Stimulated activated CD4-positive, alpha-beta T cell treated with anti-CD3 and anti-CD28 coated beads, Interleukin-2, amount 100 ng/mL, for 4 hours (primary cell): ENCODE data around the gene MTCH1.

Source experiments
- DNase-seq: peaks from one replicate; pipeline ENCODE4 v3.0.0-alpha.2; 2020; ENCODE audit warnings: low read depth

MTCH1 gene

GRCh38 chr6:37017606-37018197, 31.7 kb upstream of the MTCH1 start:
- no peak for DNase-seq

DNA sequence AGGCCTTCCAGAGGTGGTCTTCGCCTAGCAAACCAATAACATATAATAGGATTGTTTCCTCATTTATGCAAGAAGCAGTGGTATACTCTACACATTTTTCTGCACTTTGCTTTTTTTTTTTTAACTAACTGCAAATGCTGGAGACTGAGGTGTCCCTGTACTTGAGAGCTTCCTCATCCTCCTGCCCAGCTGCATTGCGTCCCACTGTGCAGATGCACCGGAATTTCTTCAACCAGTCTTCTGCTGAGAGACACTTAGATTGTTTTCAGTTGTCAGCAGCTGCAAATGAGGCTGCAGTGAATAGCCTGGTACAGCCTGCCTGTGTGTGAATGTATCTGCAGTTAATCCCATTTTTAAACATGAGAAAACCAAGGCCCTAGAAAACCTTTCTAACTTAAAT, 31.0 kb upstream of the MTCH1 start:
- DNase-seq: no peak

DNA sequence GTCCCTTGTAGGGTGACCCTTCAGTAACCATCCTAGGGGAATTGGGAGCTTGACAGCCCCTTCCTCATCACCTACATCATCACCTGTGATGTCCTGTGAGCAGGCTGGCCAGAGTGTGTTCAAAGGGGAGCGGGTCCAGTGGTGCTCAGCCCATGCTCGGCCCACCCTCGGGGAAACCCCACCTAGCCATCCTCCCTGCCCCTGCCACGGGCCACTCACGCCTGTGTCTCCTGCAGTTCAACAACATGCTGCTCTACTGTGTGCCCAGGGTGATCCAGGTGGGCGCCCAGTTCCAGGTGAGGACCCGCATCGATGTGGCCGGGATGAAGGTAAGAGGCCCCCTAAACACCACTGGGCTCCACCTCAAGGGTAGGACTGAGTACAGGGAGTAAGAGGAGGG, 29.5 kb upstream of the MTCH1 start:
- DNase-seq: no peak

DNA sequence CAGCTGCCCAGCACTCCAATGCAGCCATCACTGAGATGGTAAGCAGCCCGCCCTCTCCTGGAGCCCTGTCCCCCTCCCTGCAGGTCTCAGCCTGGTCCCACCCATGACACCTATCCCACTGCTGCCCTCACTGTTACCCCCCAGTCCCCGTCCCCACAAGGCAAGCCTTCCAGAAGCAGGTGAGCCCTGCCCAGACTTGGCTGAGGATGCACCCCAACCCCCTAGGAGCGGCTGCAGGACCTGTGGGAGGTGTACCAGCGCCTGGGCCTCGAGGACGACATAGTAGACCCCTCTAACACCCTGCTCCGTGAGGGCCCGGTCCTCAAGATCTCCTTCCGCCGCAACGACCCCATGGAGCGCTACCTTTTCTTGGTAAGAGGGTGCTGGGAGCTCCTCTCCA, 28.7 kb upstream of the MTCH1 start:
- no peak for DNase-seq

DNA sequence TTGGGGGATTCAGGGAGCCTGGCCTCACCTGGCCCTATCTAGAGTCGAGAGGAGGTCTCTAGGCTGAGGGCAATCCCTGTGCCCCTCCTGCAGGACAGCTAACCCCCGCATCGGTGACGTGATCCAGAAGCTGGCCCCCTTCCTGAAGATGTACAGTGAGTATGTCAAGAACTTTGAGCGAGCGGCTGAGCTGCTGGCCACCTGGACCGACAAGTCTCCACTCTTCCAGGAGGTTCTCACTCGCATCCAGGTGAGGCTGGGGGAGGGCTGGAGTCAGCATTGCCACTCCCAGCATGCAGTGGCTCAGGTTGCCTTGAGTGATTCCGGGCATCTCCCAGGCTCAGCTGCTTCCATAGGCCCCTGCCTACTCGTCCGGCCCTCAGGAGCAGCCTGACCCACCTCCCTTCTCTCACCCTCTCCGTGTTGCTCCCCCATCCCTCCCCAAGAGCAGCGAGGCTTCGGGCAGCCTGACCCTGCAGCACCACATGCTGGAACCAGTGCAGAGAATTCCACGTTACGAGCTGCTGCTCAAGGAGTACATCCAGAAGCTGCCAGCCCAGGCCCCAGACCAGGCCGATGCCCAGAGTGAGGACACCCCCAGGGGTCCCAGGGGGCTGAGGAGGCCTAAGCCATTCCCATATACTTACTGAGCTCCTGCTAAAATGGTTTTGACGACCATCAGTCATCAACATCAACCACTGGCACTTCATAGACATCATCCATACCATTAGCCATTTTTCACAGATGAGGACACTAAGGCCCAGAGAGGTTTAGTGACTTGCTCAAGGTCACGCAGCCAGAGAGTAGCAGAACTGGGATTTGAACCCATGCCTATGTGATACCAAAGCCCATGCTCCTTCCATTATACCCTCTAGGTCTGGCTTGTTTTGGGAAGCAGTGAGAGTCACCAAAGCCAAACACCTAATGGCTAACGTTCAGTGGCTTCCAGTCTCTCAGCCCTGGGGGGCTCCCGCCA, 27.8 kb upstream of the MTCH1 start:
- DNase-seq: no peak

GRCh38 chr6:37011656-37012378, 25.8 kb upstream of the MTCH1 start:
- DNase-seq: no peak

DNA sequence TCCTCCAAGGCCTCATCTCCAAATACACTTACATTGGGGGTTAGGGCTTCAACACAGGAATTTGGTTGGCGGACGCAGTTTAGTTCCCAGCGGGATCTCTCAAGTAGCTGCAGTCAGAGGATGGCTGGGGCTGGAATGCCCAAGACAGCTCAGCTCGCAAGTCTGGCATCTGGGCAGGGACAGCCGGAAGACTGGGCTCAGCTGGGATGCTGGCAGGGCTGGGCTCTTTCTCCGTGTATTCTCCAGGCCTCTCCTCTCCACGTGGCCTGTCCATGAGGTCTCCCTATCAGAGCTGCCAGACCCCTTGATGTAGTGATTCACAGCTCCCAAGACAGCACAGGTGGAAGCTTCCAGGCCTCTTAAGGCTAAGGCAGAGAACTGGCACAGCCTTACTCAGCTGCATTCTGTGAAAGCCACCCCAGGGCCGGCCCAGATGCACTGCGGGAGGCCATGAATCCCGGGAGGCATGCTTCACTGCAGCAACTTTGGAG, 24.5 kb upstream of the MTCH1 start:
- no peak for DNase-seq

- DNase-seq: no peak
Measured at GRCh38 chr6:37008484-37009465, 22.8 kb upstream of the MTCH1 start.

DNA sequence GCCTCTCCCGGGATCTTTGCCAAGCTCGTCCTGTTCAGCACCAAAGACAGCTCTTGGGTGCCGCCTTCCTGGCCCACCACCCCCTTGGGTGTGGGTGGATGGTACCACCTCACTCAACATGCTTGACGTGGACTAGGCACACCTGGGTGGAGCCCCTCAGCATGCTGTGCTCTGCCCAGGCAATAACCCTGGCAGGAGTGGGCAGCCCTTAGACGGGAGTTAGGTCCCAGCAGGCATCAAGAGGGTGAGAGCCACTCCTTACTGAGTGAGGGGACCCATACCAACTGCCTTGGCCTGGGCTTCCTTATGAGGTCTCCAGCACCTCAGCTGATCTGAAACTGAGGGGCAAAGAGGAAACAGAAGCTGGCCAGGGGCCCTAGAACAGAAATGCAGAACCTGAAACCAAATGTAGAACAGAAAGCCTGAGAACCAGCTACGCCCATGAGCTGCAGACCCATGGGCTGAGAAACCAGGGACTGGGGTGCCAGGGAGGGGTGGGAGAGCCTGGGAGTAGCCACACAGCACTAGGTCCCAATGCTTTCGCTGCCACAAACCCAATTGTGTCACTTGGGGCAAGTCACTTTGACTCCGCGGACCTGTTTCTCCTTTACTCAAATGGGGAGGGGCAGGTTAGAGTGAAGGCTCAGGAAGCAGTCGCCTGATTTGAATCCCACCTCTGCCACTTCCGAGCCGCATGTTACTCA, 21.5 kb upstream of the MTCH1 start:
- no peak for DNase-seq

- DNase-seq: no peak
Measured at GRCh38 chr6:37006793-37007339, 20.9 kb upstream of the MTCH1 start.

DNA sequence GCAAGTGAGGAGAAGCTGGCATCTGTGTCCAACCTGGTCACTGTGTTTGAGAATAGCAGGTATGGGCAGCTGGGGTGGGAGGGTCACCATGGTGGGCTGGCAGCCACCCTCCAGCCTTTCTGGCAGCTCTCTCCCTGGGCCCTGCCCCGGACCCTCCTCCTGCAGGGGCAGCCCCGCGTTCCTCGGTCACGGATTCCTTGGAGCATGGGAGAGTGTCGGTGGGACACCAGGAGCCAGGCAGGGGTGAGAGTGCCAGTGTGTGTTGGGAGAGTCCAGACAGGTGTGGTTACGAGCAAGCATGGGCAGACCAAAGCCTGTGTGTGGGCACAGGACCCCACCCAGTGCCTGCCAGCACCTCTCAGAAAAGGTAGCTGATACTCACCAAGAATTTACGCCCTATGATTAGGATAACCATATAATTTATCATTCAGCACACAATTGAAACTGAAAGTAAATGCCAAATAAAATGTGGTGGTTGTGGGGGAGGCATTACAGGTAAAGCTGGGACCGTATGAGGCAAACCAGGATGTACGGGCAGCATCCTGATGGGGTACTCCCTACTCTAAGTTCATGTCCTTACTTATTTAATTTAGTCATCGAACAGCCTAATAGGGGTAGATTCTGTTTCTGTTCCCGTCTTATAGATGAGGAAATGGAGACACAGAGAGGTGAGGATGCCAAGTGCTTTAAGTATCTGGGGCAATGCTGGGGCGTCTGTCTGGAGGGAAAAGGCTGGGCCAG, 20.0 kb upstream of the MTCH1 start:
- no peak for DNase-seq

- no peak for DNase-seq
Measured at GRCh38 chr6:37005061-37005810, 19.2 kb upstream of the MTCH1 start, which contains the start of gene FGD2. FGD2 (plus strand) TSS chr6:37005655; CDS start chr6:37005818, 163 bp downstream.

DNA sequence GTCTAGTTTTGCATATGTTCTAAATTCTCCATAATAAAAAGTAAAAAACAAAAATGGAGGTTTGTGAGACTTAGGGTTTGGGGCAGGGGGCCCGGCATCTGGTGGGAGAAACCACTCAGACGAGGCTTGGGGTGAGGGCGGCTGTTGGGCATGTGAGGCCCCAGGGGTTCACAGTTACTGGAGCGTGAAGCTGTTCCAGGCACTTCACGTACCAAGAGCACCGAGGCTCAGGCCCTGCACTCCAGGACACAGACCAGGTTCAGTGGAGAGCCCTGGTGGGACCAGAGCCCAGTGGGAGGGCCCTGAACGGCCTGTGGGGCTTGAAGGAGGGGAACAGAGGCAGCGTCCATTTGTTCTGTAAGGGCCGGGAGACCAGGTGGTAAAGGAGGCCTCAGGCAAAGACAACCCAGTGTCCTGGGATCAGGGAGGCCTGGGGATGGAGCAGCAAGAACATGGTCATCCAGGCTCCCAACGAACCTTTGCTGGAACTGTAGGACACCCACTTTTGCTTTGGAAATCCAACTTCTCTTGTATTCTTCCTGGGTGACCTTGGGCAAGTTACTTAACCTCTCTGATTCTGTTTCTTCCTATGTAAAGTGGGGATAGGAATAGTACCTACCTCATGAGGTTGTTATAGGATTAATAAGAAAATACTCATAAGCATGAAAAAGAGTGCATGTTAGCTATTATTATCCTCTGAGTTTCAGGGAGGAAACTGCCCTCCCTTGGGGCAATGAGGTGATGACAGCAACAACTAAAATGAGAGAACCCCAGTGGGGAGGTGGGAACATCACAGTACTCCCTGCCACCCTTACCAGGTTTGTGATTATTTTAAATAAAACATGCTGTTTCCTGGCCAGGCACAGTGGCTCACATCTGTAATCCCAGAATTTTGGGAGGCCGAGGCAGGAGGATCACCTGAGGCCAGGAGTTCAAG, 18.3 kb upstream of the MTCH1 start:
- DNase-seq: no peak

DNA sequence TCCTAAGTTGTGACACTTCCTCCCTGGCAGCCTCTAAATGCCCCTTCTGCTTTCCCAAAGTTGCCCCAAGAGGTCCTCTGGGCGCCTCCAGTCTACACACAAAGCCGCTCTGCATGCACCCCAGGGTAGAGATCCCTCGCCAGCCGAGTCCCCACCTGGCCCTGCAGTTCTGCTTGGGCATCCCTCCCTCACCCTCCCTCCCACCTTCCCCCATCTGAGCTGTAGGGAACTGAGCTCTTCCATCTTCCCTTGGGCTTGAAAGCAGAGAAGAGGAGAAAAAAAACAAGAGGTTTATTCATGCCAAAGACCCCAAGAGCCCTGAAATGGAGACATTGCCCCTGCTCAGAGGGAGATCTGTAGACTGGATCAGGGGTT, 13.7 kb upstream of the MTCH1 start:
- no peak for DNase-seq

DNA sequence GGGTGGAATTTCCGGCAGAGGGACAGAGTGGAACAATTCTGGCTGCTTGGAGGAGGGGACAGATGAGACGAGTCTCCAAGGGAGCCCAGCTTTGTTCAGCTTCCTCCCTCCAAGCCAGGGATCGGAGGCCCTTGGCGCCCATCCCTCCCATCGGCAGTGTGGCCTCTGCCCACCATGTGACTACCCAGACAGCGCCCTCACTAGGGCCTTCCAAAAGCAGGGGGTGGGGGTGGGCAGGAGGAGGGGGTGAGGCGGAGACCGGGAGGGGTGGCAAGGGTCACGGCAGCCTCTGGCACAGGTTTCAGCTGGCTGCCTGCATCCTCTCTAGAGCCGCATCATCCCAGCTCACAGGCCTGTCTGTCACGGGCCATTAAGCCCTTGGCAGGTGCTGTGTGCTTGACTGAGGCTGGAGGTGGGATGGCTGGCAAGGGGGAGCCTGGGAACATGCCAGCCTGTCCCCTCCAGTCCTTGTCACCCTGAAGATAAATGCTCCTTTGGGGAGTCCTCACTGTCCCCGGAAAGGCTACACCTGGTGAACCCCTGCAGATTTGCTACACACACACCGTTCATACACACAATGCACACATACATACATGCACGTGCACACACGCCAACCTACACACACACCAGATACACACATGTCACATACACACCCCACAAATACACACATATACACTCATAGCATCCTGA, 13.2 kb upstream of the MTCH1 start:
- DNase-seq: no peak

DNA sequence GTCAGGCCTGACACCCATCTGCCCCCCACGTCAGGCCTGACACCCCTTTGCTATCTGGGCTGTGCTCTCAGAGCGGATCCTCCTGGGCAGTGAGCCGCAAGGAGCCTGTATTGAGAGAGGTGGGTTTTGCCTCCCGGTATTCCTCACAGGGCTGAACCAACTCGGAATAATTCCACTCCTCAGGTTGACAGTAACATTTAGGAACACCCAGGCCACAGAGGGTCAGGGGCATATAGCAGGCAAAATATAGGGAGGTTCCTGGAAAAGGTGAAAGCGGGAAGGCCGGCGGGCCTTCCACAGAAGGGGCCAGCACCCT, 12.7 kb upstream of the MTCH1 start:
- no peak for DNase-seq
